ENCODE data around the gene SC5D. TPM values are rescaled to one million over a fixed set of nuclear protein-coding genes. Genes with fewer than 3 reads are reported as not detected.

Gene SC5D
- total RNA-seq, 1 experiment from 2014 or later: 26.6 TPM

- DNase-seq (ENCODE audit: low read depth): no peak
These were observed 59.8 kb downstream of the SC5D start for GRCh38 chr11:121352251-121352891.

- DNase-seq (ENCODE audit: low read depth): no peak
These were observed 61.6 kb downstream of the SC5D start for GRCh38 chr11:121354192-121354591.

GRCh38 chr11:121356357-121356756 lies 63.8 kb downstream of the SC5D start:
- no peak for DNase-seq (ENCODE audit: low read depth)

Other genes starting within 250 kb of the SC5D start
- 0.10 and 0.53 TPM in 2 replicates for gene TECTA, start 191.5 kb upstream of the SC5D start, total RNA-seq (2014; rRNA removed; shearing (Covaris generic))
- 3.1 and 4.9 TPM in 2 replicates for gene SORL1, start 159.5 kb downstream of the SC5D start, total RNA-seq (2014; rRNA removed; shearing (Covaris generic))

Measured in HT1080 (cell line).